ENCODE results near the gene RHBDF2.

DNA sequence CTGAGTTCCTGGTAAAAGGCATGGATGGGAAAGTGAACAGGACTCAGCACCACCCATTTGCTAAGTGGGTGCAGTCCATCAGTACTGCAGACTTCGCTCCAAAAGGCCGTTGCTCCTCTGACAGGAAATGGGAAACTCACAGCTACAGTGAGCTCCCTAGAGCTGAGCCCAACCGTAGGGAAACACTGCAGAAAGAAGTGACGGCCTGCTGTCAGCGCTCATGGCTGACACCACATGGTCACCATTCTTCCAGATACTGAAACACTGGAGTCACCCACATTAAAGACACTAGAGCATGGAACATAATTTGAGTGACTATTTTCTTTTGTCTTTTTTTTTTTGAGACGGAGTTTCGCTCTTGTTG is 80.2 kb downstream of the RHBDF2 start:
- TF ChIP-seq, protein P1, sequence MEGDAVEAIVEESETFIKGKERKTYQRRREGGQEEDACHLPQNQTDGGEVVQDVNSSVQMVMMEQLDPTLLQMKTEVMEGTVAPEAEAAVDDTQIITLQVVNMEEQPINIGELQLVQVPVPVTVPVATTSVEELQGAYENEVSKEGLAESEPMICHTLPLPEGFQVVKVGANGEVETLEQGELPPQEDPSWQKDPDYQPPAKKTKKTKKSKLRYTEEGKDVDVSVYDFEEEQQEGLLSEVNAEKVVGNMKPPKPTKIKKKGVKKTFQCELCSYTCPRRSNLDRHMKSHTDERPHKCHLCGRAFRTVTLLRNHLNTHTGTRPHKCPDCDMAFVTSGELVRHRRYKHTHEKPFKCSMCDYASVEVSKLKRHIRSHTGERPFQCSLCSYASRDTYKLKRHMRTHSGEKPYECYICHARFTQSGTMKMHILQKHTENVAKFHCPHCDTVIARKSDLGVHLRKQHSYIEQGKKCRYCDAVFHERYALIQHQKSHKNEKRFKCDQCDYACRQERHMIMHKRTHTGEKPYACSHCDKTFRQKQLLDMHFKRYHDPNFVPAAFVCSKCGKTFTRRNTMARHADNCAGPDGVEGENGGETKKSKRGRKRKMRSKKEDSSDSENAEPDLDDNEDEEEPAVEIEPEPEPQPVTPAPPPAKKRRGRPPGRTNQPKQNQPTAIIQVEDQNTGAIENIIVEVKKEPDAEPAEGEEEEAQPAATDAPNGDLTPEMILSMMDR (conservative IDR thresholded peaks at IDR 0.05), result no peak
- no peak for TF ChIP-seq EZH2 (IDR thresholded peaks at IDR 0.05; ENCODE audit: low read depth)

Data from PC-9 (cell line).